GM18519 (cell line): ENCODE measurements around the gene SCAPER.

Experiments used
- ATAC-seq: cut with Tn5 transposase; IDR thresholded peaks from one replicate; pipeline ENCODE4 v1.9.1; 2021; ENCODE audit warnings: mild to moderate bottlenecking, moderate library complexity; ENCODE audit not compliant: unreplicated experiment, low FRiP score

SCAPER gene

GRCh38 chr15:76378691-76379090 lies 526.4 kb downstream of the SCAPER start:
- no peak for ATAC-seq

DNA sequence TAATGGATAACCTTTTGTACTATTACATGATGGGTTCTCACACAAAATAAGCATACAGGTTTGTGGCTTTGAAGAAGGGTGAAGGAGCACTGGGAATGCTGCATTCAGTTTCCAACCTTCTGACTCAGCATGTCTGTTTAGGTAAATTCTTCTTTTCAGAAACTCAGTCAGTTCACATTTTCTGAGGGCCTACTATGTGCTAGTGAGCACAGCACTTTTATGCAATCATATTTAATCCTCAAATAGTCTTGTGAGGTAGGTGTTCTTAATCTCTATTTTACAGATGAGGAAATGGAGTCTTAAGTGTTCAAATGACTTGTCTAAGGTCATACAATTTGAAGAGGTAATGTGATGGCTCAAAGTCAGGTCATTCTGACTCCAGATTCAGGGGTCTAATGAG lies 527.4 kb downstream of the SCAPER start:
- ATAC-seq = no peak

- no peak for ATAC-seq
Observed at GRCh38 chr15:76377217-76377616, 527.9 kb downstream of the SCAPER start.

- no peak for ATAC-seq
Observed at GRCh38 chr15:76376816-76377215, 528.3 kb downstream of the SCAPER start.

DNA sequence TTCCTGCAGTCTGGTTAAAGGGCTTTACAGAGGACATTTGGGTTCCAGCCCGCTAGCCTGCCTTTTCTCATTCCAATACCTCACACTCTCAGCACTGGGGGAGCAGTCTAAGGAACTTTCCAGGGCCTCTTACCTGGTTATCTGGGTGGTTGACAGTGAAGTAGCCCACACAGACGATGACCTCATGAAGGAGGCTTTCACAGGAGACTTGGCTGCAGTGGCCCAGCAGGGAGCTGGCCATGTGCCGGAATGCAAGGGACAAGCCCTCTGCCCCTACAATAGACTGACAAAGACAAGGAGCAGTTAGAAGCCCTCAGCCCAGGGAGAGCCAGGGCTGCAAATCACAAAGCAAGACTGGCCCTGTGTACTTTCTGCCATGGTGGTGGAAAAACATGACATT lies 529.1 kb downstream of the SCAPER start:
- no peak for ATAC-seq

GRCh38 chr15:76368122-76368621 lies 537.0 kb downstream of the SCAPER start:
- ATAC-seq = no peak

DNA sequence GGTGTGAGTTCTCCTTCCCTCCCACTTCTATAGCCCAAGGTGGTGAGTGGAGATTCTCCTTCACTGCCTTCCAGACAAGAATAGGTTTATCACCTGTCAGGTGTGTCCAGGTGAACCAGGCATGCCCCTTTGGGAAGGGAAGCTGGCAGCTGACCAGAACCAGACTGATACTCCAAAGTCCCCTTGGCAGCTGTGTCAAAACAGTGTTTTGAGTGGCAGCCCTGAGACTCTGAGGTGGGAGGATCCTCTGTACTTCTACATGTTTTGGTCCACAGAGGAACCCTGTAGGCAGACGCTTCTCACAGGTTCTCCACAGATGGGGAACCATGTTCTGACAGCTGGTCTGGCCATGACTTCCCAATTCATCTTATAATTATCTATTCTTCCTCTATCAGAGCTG lies 538.4 kb downstream of the SCAPER start:
- no peak for ATAC-seq

- ATAC-seq = no peak
Observed at GRCh38 chr15:76363251-76363650, 541.9 kb downstream of the SCAPER start.

- ATAC-seq = no peak
Observed at GRCh38 chr15:76360416-76360815, 544.7 kb downstream of the SCAPER start.

DNA sequence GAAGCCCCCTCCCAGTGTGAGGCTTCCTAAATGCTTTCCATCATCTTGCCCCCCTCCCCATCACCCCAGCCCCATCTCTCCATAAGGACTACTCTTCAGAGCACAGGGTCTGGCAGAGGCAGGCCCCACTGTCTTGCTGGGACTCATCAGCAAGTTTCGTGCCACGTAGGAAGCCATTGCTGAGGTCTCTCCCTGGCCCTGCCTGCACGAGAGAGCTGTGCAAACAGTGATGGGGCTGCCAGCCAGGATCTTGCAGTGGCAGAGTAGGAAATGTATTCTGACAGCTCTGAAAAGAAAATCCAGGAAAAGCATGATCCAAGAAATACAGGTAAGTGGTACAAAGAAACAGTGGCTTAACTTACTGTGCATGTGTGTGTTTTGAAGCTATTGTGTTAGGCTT lies 546.0 kb downstream of the SCAPER start:
- ATAC-seq = no peak

DNA sequence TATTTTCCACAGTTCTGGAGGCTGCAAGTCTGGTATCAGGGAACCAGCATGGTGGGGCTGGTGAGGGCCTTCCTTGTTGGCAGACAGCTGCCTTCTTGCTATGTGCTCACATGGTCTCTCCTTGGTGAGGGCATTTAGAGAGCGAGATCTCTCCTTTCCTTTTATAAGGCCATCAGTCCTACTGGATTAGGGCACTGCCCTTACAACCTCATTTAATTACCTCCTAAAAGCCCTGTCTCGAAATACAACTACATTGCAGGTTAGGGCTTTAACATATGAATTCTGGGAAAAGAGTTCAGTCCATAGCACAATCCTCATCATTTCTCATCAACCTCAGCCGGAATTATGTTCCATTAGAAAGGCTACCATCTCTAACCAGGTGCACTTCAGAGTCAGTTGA lies 546.7 kb downstream of the SCAPER start:
- no peak for ATAC-seq

DNA sequence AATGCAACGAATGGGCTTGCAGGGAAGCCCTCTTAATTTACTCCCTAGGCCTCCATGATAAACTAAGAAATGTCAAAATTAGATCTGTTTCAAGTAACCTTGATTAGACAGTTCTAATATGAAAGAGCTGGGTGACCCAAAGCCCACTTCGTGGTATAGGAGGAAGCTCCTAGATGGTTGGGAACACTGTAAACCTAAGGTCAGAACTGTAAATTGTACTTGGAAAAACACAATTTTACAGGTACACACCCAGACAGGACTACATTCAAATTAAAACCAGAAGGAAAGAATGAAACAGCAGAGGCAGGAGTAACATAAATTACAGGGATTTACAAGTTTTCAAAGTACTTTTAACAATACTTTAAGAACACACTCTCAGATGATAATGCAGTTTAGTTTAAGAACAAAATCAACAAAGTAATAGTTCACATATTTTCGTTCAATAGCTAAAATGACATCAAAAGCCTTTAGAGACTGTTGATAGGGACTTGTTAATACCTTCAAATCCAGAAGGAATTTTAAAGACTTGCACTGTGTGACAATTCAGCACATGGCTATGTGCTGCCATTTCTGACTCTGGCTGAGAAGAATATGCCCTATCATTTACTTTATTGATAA lies 550.2 kb downstream of the SCAPER start:
- no peak for ATAC-seq

GRCh38 chr15:76353903-76354302 lies 551.2 kb downstream of the SCAPER start:
- ATAC-seq = no peak

- ATAC-seq = no peak
Observed at GRCh38 chr15:76353023-76353577, 552.0 kb downstream of the SCAPER start.

- no peak for ATAC-seq
Observed at GRCh38 chr15:76349301-76350070, 555.7 kb downstream of the SCAPER start.

GRCh38 chr15:76347482-76348055 lies 557.6 kb downstream of the SCAPER start:
- no peak for ATAC-seq

- ATAC-seq = no peak
Observed at GRCh38 chr15:76346669-76347481, 558.3 kb downstream of the SCAPER start.

DNA sequence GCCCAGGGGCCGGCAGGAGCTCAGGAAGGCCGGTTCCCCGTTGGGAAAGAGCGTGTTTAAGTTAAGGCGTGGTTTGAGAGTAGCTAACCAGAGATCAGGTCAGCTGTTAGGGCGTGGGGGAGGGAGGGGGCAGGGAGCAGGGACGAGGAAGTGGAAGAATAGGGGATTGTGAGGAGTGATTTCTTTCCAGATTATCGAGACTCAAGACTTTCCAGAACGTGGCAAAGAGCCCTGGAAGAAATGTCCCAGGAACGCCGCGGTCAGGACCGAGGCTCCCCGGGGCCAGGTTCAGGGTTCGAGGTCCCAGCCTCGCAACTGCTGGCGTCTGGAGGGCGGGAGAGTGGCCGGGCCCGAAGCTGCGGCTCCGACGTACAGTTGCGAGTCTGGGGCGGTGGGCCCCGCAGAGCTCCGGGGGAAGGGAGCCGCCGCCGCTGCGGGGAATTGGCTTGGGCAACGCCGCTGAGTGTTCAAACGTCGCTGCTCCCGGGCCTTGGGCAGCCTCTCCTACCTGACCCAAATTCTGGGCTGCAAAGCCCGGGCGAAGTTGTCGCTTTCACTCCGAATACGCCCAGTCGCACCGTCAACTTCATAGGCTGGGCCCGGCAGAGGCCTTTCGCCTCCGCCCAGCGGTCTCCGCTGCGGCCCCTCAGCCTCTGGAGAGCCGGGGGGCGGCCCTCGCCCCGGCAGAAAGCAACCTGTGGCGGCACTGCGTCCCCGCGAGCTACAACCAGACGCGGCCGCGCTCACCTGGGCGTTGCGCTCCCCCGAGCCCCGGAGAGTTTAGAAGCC lies 559.1 kb downstream of the SCAPER start:
- ATAC-seq = no peak

DNA sequence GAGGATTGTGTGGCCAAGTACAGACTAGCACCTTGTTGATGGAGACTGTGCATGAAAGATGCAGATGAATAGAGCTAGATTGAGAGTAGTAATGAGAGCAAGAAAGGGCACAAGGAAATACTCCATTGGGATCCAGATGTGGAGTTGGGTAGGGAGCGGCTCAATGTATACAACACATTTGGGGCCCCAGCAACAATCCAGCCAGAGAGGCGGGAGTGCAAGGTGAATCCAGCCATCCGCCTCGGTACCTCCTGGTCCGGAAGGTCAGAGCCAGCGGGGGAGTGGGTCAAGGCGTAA lies 559.6 kb downstream of the SCAPER start:
- no peak for ATAC-seq
